ENCODE measurements around the gene SRSF10.

DNA sequence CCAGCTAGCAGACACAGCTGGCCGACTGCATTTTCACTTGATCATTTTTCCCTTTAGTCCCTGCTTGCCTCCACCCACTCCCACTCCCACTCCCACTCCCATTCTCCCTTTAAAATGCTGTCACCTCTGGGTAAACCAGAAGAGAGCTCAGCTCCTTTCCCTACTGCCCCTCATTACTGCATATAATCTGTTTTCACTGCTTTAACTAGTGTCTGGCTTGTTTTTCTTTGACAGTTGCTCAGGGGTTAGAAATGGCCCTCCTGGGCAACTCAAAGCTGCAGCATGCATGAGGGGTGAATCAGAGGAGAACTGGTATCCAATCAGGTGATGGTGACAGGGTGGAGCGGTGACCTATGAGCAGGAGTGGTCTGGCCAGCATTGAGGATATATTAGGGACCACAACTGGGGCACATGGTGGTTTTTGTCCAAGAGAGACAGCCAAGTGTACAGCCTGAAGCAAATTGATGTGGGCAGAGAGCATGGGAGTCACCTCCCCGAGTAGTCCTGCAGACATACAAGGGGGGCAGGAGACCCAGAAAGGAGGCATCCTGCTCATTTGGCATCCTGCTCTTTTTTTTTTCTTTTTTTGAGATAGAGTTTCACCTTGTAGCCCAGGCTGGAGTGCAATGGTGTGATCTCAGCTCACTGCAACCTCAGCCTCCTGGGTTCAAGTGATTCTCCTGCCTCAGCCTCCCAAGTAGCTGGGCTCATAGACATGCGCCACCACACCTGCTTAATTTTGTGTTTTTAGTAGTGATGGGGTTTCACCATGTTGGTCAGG, 42.6 kb upstream of the SRSF10 start:
- TF ChIP-seq, protein P1, sequence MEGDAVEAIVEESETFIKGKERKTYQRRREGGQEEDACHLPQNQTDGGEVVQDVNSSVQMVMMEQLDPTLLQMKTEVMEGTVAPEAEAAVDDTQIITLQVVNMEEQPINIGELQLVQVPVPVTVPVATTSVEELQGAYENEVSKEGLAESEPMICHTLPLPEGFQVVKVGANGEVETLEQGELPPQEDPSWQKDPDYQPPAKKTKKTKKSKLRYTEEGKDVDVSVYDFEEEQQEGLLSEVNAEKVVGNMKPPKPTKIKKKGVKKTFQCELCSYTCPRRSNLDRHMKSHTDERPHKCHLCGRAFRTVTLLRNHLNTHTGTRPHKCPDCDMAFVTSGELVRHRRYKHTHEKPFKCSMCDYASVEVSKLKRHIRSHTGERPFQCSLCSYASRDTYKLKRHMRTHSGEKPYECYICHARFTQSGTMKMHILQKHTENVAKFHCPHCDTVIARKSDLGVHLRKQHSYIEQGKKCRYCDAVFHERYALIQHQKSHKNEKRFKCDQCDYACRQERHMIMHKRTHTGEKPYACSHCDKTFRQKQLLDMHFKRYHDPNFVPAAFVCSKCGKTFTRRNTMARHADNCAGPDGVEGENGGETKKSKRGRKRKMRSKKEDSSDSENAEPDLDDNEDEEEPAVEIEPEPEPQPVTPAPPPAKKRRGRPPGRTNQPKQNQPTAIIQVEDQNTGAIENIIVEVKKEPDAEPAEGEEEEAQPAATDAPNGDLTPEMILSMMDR (IDR thresholded peaks at IDR 0.05): no peak
- TF ChIP-seq EP300 (IDR thresholded peaks at IDR 0.05) (no peak), POLR2A (IDR thresholded peaks at IDR 0.05) (no peak)
